Peyer's patch (tissue), 4 donors: Measurements from ENCODE around the gene RALGPS1.

Source experiments
- POLR2A ChIP-seq, 2 donors: fragments of 450-650 bp; IDR thresholded peaks; one replicate each; pipeline ENCODE4 v1.5.1; 2017; ENCODE audit warnings: antibody characterized with exemption in 2 of 2, mild to moderate bottlenecking in 2 of 2, moderate library complexity in 2 of 2
- TF ChIP-seq, protein P1 (sequence below), 6 experiments: fragments of 450-650 bp in 4 of 6; fragments of 200-600 bp in 2 of 6; sonication (generic) in 1 of 6; IDR thresholded peaks; one replicate each; pipeline ENCODE4 v1.5.1; 2017 to 2019; ENCODE audit warnings: antibody characterized with exemption in 6 of 6, mild to moderate bottlenecking in 3 of 6, moderate library complexity in 1 of 6

DNA sequence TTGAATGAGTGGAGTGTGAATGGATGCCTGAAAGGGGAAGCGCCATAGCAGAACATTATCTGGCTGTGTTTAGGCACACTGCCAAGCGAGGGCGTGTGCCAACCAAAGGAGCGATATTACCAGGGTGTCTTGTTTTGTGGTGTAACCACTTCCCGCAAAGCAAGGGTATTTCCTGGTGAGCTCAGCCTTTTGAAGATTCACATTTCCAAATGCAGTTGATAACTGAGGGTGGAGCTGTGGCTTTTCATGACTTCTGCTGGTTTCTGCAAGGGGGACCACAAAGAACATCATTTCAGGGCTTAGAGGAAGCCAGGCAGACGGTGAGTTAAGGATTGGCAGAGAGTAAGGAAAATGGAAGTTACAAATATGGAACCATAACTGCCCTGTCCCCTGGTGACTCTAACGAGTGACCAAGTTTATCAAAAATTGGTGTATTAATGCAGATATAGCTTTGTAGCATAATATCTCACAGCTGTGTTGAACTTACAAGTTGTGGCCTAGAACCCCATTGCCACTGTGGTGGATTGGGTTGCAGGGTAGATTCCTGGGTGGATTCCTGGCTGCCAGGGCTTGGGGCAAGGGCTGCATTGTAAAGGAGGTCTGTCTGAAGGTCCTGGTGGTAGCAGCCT lies 71.4 kb downstream of the RALGPS1 start:
- TF ChIP-seq, protein P1, sequence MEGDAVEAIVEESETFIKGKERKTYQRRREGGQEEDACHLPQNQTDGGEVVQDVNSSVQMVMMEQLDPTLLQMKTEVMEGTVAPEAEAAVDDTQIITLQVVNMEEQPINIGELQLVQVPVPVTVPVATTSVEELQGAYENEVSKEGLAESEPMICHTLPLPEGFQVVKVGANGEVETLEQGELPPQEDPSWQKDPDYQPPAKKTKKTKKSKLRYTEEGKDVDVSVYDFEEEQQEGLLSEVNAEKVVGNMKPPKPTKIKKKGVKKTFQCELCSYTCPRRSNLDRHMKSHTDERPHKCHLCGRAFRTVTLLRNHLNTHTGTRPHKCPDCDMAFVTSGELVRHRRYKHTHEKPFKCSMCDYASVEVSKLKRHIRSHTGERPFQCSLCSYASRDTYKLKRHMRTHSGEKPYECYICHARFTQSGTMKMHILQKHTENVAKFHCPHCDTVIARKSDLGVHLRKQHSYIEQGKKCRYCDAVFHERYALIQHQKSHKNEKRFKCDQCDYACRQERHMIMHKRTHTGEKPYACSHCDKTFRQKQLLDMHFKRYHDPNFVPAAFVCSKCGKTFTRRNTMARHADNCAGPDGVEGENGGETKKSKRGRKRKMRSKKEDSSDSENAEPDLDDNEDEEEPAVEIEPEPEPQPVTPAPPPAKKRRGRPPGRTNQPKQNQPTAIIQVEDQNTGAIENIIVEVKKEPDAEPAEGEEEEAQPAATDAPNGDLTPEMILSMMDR (IDR thresholded peaks at IDR 0.05): no peak
- no peak for TF ChIP-seq POLR2A (IDR thresholded peaks at IDR 0.05)
